Islet of Langerhans (tissue), 1 donor: Measurements from ENCODE around the gene ERFL.
"Not testable (repeated sequence)": the region's sequence is repeated elsewhere in the genome, so short reads cannot be mapped to it uniquely, and the experiment has no call there.

Experiments
- FAIRE-seq: peaks from one replicate; lab custom pipeline; 2011; peaks lifted over from hg19 to GRCh38; lab: Jason Lieb, UNC

ERFL gene

GRCh38 chr19:41941410-41942202 is 13.4 kb upstream of the ERFL start:
- no peak for FAIRE-seq

- no peak for FAIRE-seq
Observed at GRCh38 chr19:41940731-41941409, 12.6 kb upstream of the ERFL start.

- no peak for FAIRE-seq
Observed at GRCh38 chr19:41939861-41940730, 11.8 kb upstream of the ERFL start.

- FAIRE-seq: not testable (repeated sequence)
Observed at GRCh38 chr19:41939209-41939608, 11.0 kb upstream of the ERFL start.

GRCh38 chr19:41937525-41938468 is 9.5 kb upstream of the ERFL start:
- FAIRE-seq: no peak

GRCh38 chr19:41936961-41937360 is 8.7 kb upstream of the ERFL start:
- no peak for FAIRE-seq

GRCh38 chr19:41936416-41936850 is 8.2 kb upstream of the ERFL start:
- FAIRE-seq: no peak

- no peak for FAIRE-seq
Observed at GRCh38 chr19:41935760-41936415, 7.6 kb upstream of the ERFL start.

- FAIRE-seq: no peak
Observed at GRCh38 chr19:41934849-41935374, 6.7 kb upstream of the ERFL start.

- FAIRE-seq: no peak
Observed at GRCh38 chr19:41933693-41934426, 5.6 kb upstream of the ERFL start.

- FAIRE-seq: no peak
Observed at GRCh38 chr19:41932720-41933332, 4.6 kb upstream of the ERFL start.

GRCh38 chr19:41932259-41932719 is 4.0 kb upstream of the ERFL start:
- FAIRE-seq: no peak

- FAIRE-seq: no peak
Observed at GRCh38 chr19:41930926-41931592, 2.8 kb upstream of the ERFL start.

- no peak for FAIRE-seq
Observed at GRCh38 chr19:41930322-41930722, 2.1 kb upstream of the ERFL start.

GRCh38 chr19:41929536-41930071 is 1.4 kb upstream of the ERFL start:
- no peak for FAIRE-seq

- FAIRE-seq: no peak
Observed at GRCh38 chr19:41928754-41929535, 696 bp upstream of the ERFL start.

GRCh38 chr19:41927497-41928192 is 604 bp downstream of the ERFL start:
- FAIRE-seq: no peak
